CD14-positive monocyte (primary cell): ENCODE data around the gene CHRNB2. TPM values are rescaled to one million over a fixed set of nuclear protein-coding genes. Genes with fewer than 3 reads are reported as not detected.

Experiments
- DNase-seq, 3 donors: peaks; one replicate each; pipeline ENCODE4 v3.0.0-alpha.2; 2011 to 2022
- H2AFZ ChIP-seq: 2 replicates; pipeline ENCODE4 v1.6.0; 2012; ENCODE audit warnings: mild to moderate bottlenecking, low read depth, low read length, inconsistent platforms; ENCODE audit not compliant: insufficient read depth, poor library complexity, severe bottlenecking
- H3K27ac ChIP-seq, 2 donors: 1 replicate in 1 of 2; 2 replicates in 1 of 2; pipeline ENCODE4 v1.5.1; 2012 to 2013; ENCODE audit warnings: low read length in 2 of 2, control low read depth in 1 of 2, inconsistent platforms in 1 of 2, low read depth in 1 of 2, mild to moderate bottlenecking in 1 of 2
- H3K27me3 ChIP-seq, 2 donors: one replicate each; pipeline versions ENCODE4 v1.6.0 to v1.6.1; 2011 to 2013; ENCODE audit warnings: low read length in 2 of 2; ENCODE audit not compliant: control insufficient read depth in 2 of 2, insufficient read depth in 2 of 2
- H3K36me3 ChIP-seq, 2 donors: replicated peaks in 1 of 2; 1 replicate in 1 of 2; 2 replicates in 1 of 2; pipeline versions ENCODE4 v1.5.1 to v1.6.1; 2012 to 2013; ENCODE audit warnings: low read length in 2 of 2, control low read depth in 1 of 2, inconsistent platforms in 1 of 2, mild to moderate bottlenecking in 1 of 2; ENCODE audit not compliant: insufficient read depth in 2 of 2, control insufficient read depth in 1 of 2
- H3K4me1 ChIP-seq, 2 donors: 1 replicate in 1 of 2; 2 replicates in 1 of 2; pipeline versions ENCODE4 v1.5.1 to v1.6.1; 2012 to 2013; ENCODE audit warnings: low read length in 2 of 2, control low read depth in 1 of 2, inconsistent platforms in 1 of 2, mild to moderate bottlenecking in 1 of 2, moderate library complexity in 1 of 2; ENCODE audit not compliant: insufficient read depth in 2 of 2, control insufficient read depth in 1 of 2
- H3K4me2 ChIP-seq: replicated peaks from 2 replicates; pipeline ENCODE3; 2012; ENCODE audit warnings: low read length, moderate library complexity, mild to moderate bottlenecking; ENCODE audit not compliant: poor library complexity, severe bottlenecking; ENCODE audit errors: extremely low read depth
- H3K4me3 ChIP-seq, 3 experiments: fragments of 200-600 bp in 1 of 3; sonication (generic) in 1 of 3; replicated peaks in 1 of 3; 1 replicate in 2 of 3; 2 replicates in 1 of 3; pipeline ENCODE4 v1.5.1; 2011 to 2013; ENCODE audit warnings: low read length in 3 of 3, mild to moderate bottlenecking in 3 of 3, control low read depth in 2 of 3, low read depth in 2 of 3, inconsistent platforms in 1 of 3, moderate library complexity in 1 of 3
- H3K79me2 ChIP-seq: 2 replicates; pipeline ENCODE4 v1.6.0; 2012; ENCODE audit warnings: mild to moderate bottlenecking, control low read depth, inconsistent platforms, low read length, moderate library complexity; ENCODE audit not compliant: insufficient read depth
- H3K9ac ChIP-seq: 2 replicates; pipeline ENCODE4 v1.6.0; 2017; ENCODE audit warnings: low read length, mild to moderate bottlenecking; ENCODE audit not compliant: insufficient read depth, poor library complexity, severe bottlenecking
- H3K9me3 ChIP-seq, 2 donors: replicated peaks in 1 of 2; 1 replicate in 1 of 2; 2 replicates in 1 of 2; pipeline versions ENCODE4 v1.5.1 to v1.6.1; 2012 to 2013; ENCODE audit warnings: low read length in 2 of 2, control low read depth in 1 of 2; ENCODE audit not compliant: control insufficient read depth in 1 of 2, insufficient read depth in 1 of 2
- H4K20me1 ChIP-seq: 2 replicates; pipeline ENCODE4 v1.6.0; 2012; ENCODE audit warnings: mild to moderate bottlenecking, low read length, control low read depth, moderate library complexity; ENCODE audit not compliant: insufficient read depth
- H3K27ac Mint-ChIP-seq, 7 donors: one replicate each; pipeline ENCODE4 v1.8.0; 2020; ENCODE audit warnings: mild to moderate bottlenecking in 7 of 7, mixed read lengths in 7 of 7, moderate library complexity in 6 of 7, inconsistent platforms in 2 of 7
- H3K27me3 Mint-ChIP-seq, 3 donors: one replicate each; pipeline ENCODE4 v1.8.0; 2021 to 2022; ENCODE audit warnings: low read depth in 3 of 3, mild to moderate bottlenecking in 3 of 3, mixed read lengths in 3 of 3, moderate library complexity in 3 of 3, inconsistent platforms in 1 of 3
- H3K36me3 Mint-ChIP-seq, 2 donors: one replicate each; pipeline ENCODE4 v1.8.0; 2020; ENCODE audit warnings: mixed read lengths in 2 of 2, inconsistent platforms in 1 of 2, mild to moderate bottlenecking in 1 of 2
- H3K4me1 Mint-ChIP-seq: one replicate; pipeline ENCODE4 v1.8.0; 2020; ENCODE audit warnings: mild to moderate bottlenecking, mixed read lengths
- H3K4me3 Mint-ChIP-seq, 2 donors: one replicate each; pipeline ENCODE4 v1.8.0; 2020; ENCODE audit warnings: mild to moderate bottlenecking in 2 of 2, mixed read lengths in 2 of 2, moderate library complexity in 1 of 2
- H3K9me3 Mint-ChIP-seq, 7 donors: one replicate each; pipeline ENCODE4 v1.8.0; 2020 to 2022; ENCODE audit warnings: mixed read lengths in 7 of 7, mild to moderate bottlenecking in 6 of 7, moderate library complexity in 6 of 7, inconsistent platforms in 2 of 7
- CTCF ChIP-seq: fragments of 200-600 bp; IDR thresholded peaks from one replicate; pipeline ENCODE4 v1.8.0; 2022; ENCODE audit warnings: antibody characterized with exemption, mild to moderate bottlenecking
- WGBS: methylation state at CpG from one replicate; pipeline ENCODE4 v1.1.5; 2013; ENCODE audit warnings: missing lambda C conversion rate; ENCODE audit not compliant: insufficient coverage; 5-methylcytosine and 5-hydroxymethylcytosine counted together
- intact Hi-C, 2 donors: fragments of 100-400 bp; cut with micrococcal nuclease; formaldehyde crosslinking; loops; one replicate each; pipeline versions ENCODE4 v1.15.0 to v1.15.1; 2023
- polyA plus RNA-seq, 3 donors: library from polyadenylated mRNA; depleted of rRNA in 1 of 3; unstranded in 2 of 3; stranded (reverse) in 1 of 3; fragments of 300-500 nt in 2 of 3; fragments of >200 nt in 1 of 3; fragmentation: Illumina TruSeq in 2 of 3; gene quantifications; 1 replicate in 2 of 3; 2 replicates in 1 of 3; pipeline ENCODE4 v1.2.3, GENCODE V29; 2012 to 2021

The CHRNB2 gene
- polyA plus RNA-seq, 3 donors: 0.05 TPM; not detected in 2

DNA sequence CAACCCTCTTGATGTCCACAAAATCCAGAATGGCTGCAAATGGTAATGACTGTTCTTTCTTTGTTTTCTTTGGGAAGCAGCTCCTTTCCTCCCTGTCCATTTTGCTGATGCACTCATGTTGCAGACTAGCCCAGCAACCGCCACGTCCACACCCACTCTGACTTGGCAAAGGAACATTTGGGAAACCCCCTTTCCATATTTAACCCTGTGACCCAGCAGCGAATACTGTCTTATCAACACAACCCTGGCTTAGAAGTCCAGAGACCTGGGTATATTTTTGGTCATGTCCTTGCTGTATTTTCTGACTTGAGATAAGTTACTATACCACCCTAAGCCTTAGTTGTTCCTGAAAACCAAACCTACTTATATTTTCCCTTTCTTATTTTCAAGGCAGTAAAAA, 47.2 kb upstream of the CHRNB2 start:
- no peaks in the 10 kb centered on the region for H3K27me3 ChIP-seq
- H3K27ac ChIP-seq: no peak overlapping the region
- TF ChIP-seq CTCF: no peak
- H2AFZ ChIP-seq: no peak overlapping the region
- Mint-ChIP-seq H3K27ac (no peak overlapping the region), H3K4me1 (peaks cover 2% of the 10 kb centered on the region), H3K27me3 (peaks cover 1 to 10% (median 7%) of the 10 kb centered on the region in 3 donors), H3K9me3 (no peaks in the 10 kb centered on the region), H3K36me3 (no peaks in the 10 kb centered on the region), H3K4me3 (no peak overlapping the region)
- H3K4me2 ChIP-seq: no peak overlapping the region
- H4K20me1 ChIP-seq: no peaks in the 10 kb centered on the region
- no peaks in the 10 kb centered on the region for H3K79me2 ChIP-seq
- no peaks in the 10 kb centered on the region for H3K36me3 ChIP-seq
- intact Hi-C loops: no loop called here
- DNase-seq: no peak
- H3K9me3 ChIP-seq: no peaks in the 10 kb centered on the region
- H3K4me1 ChIP-seq: no peaks in the 10 kb centered on the region
- 66% methylated on average over 2 of the region's 3 CpGs for WGBS
- no peak overlapping the region for H3K4me3 ChIP-seq
- no peak overlapping the region for H3K9ac ChIP-seq

DNA sequence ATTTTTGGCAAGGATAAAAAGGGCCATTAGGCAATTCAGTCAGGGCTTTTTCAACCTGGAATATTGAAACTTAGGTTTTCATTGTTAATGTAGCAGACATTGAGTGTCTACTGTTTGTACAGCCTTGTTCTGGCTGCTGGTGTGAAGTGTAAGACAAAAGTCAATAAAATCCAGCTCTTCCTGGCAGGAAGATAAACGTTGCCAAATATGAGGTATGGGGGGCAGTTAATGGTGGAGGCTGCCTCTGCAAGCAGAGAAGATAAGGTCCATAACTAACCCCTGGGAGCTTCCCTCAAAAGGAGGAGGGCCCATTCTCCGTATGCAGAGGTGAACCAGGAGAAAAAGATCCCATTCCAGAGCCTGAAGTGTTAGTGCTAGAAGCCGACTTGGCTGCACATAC, 45.9 kb upstream of the CHRNB2 start:
- H3K4me3 ChIP-seq: no peak overlapping the region
- Mint-ChIP-seq H3K27me3 (peaks cover 1 to 8% (median 4%) of the 10 kb centered on the region in 3 donors), H3K4me3 (no peak overlapping the region), H3K9me3 (no peaks in the 10 kb centered on the region), H3K36me3 (no peaks in the 10 kb centered on the region), H3K4me1 (peaks cover 2% of the 10 kb centered on the region), H3K27ac (no peak overlapping the region)
- no peaks in the 10 kb centered on the region for H3K9me3 ChIP-seq
- no peak for DNase-seq
- intact Hi-C loops: no loop called here
- no peak overlapping the region for H3K9ac ChIP-seq
- no peak overlapping the region for H3K27ac ChIP-seq
- no peak overlapping the region for H3K4me2 ChIP-seq
- H3K79me2 ChIP-seq: no peaks in the 10 kb centered on the region
- H3K4me1 ChIP-seq: no peaks in the 10 kb centered on the region
- no peaks in the 10 kb centered on the region for H3K27me3 ChIP-seq
- no peaks in the 10 kb centered on the region for H4K20me1 ChIP-seq
- H3K36me3 ChIP-seq: no peaks in the 10 kb centered on the region
- TF ChIP-seq CTCF: no peak
- 93% methylated on average over 3 of the region's 3 CpGs for WGBS
- no peak overlapping the region for H2AFZ ChIP-seq
